Upper lobe of left lung (tissue), 4 donors: ENCODE measurements around the gene SLC29A1.

Experiments used
- POLR2AphosphoS5 ChIP-seq, 2 donors: sonication (generic); formaldehyde crosslinking; IDR thresholded peaks; one replicate each; pipeline ENCODE4 v1.5.1; 2017; ENCODE audit warnings: antibody characterized with exemption in 2 of 2
- TF ChIP-seq, protein P1 (sequence below), 6 experiments: fragments of 450-650 bp in 4 of 6; fragments of 200-600 bp in 2 of 6; sonication (generic) in 2 of 6; IDR thresholded peaks; one replicate each; pipeline ENCODE4 v1.5.1; 2016 to 2019; ENCODE audit warnings: antibody characterized with exemption in 6 of 6

DNA sequence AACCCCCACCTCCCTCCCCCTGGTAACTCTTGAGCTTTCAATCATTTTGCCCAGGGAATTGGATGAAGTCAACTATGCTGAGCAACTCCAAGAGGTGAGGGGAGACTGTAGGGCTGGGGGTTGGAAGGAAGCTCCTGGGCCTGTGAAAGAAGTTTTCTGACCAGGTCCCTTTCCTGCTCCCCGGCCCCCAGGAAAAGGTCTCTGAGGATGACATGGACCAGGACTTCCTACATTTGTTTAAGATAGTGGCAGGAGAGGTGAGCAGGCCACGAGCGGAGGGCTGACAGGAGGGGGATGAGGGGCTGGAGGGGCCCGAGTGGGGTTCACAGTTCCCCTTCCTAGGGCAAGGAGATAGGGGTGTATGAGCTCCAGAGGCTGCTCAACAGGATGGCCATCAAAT, 43.0 kb upstream of the SLC29A1 start:
- TF ChIP-seq, protein P1, sequence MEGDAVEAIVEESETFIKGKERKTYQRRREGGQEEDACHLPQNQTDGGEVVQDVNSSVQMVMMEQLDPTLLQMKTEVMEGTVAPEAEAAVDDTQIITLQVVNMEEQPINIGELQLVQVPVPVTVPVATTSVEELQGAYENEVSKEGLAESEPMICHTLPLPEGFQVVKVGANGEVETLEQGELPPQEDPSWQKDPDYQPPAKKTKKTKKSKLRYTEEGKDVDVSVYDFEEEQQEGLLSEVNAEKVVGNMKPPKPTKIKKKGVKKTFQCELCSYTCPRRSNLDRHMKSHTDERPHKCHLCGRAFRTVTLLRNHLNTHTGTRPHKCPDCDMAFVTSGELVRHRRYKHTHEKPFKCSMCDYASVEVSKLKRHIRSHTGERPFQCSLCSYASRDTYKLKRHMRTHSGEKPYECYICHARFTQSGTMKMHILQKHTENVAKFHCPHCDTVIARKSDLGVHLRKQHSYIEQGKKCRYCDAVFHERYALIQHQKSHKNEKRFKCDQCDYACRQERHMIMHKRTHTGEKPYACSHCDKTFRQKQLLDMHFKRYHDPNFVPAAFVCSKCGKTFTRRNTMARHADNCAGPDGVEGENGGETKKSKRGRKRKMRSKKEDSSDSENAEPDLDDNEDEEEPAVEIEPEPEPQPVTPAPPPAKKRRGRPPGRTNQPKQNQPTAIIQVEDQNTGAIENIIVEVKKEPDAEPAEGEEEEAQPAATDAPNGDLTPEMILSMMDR (IDR thresholded peaks at IDR 0.05), result no peak
- TF ChIP-seq POLR2AphosphoS5 (IDR thresholded peaks at IDR 0.05), result no peak
